Measurements from ENCODE around the gene GAREM2. TPM values are rescaled to one million over a fixed set of nuclear protein-coding genes. Genes with fewer than 3 reads are reported as not detected.

The GAREM2 gene
- total and polyA plus RNA-seq, 2 donors (not counting 3 experiments of a cell fraction or from before 2014, with no cell fraction given) = 3.1 to 3.7 TPM

- DNase-seq (ENCODE audit: low read depth, low spot score) = no peak
These were observed 65.5 kb downstream of the GAREM2 start for GRCh38 chr2:26238311-26238958.

More at GRCh38 chr2:26238311-26238958, 65.5 kb downstream of the GAREM2 start:
- dilution Hi-C loops (cut with MboI; ENCODE audit: extremely low pct_ligation_motif_present, low sequenced_read_pairs) (no loop called here), intact Hi-C loops (cut with micrococcal nuclease) (no loop called here)
- Histone ChIP-seq H3K27ac (ENCODE audit: insufficient read depth, low read depth, low read length) (no peak overlapping the region), H3K36me3 (ENCODE audit: control insufficient read depth in 2 of 2, extremely low read depth in 1 of 2, insufficient read depth in 2 of 2, low read length in 2 of 2) (peaks cover 5 to 13% of the 10 kb centered on the region in 2 experiments), H3K4me2 (ENCODE audit: insufficient read depth, low read length) (no peak overlapping the region), H3K4me1 (ENCODE audit: control insufficient read depth, extremely low read depth, insufficient read depth, low read length) (peaks cover 9% of the 10 kb centered on the region), H3K4me3 (replicated peaks in 1 of 3; ENCODE audit: insufficient read depth in 1 of 3, low read depth in 1 of 3, low read length in 3 of 3) (no peak overlapping the region), H3K79me2 (ENCODE audit: control insufficient read depth, insufficient read depth, low read length) (peaks cover 48% of the 10 kb centered on the region), H2AFZ (ENCODE audit: low read depth, low read length) (no peak overlapping the region), H4K20me1 (replicated peaks; ENCODE audit: control insufficient read depth, extremely low read depth, insufficient read depth, low read length) (no peaks in the 10 kb centered on the region), H3K27me3 (ENCODE audit: control insufficient read depth in 2 of 2, insufficient read depth in 2 of 2, low read length in 2 of 2) (no peaks in the 10 kb centered on the region), H3K9me3 (replicated peaks; ENCODE audit: control insufficient read depth, insufficient read depth, low read length) (no peaks in the 10 kb centered on the region), H3K9me1 (replicated peaks; ENCODE audit: control insufficient read depth, extremely low read depth, insufficient read depth, low read length) (no peaks in the 10 kb centered on the region), H3K9ac (replicated peaks; ENCODE audit: extremely low read depth, insufficient read depth, low read length) (no peak overlapping the region)
- ChIA-PET POLR2A (no interaction called here), CTCF (no interaction called here)
- BruUV-seq (replicated peaks) = no TSS peak
- FAIRE-seq = no peak
- TF ChIP-seq POLR2A (IDR thresholded peaks at IDR 0.05; ENCODE audit: low read depth, low read length) (no peak), MAX (IDR thresholded peaks at IDR 0.05; ENCODE audit: insufficient read depth, insufficient read length) (no peak), FOS (IDR thresholded peaks at IDR 0.05; ENCODE audit: borderline replicate concordance, insufficient read depth, low read length) (no peak)

Other genes with a start within 250 kb of the GAREM2 start
- gene KIF3C, start 190.6 kb upstream of the GAREM2 start, total RNA-seq = 40.7 and 42.1 TPM in 2 replicates
- gene KIF3C, start 190.6 kb upstream of the GAREM2 start, polyA plus RNA-seq = 9.9 and 11.4 TPM in 2 replicates
- 104 and 105 TPM in 2 replicates for gene RAB10, start 139.0 kb upstream of the GAREM2 start, total RNA-seq
- gene RAB10, start 139.0 kb upstream of the GAREM2 start, polyA plus RNA-seq = 37.2 and 45.1 TPM in 2 replicates
- gene HADHA, start 71.5 kb downstream of the GAREM2 start, total RNA-seq = 151 and 158 TPM in 2 replicates
- gene HADHA, start 71.5 kb downstream of the GAREM2 start, polyA plus RNA-seq = 67.5 and 79.4 TPM in 2 replicates
- gene HADHB, start 71.9 kb downstream of the GAREM2 start, total RNA-seq = 85.6 and 100 TPM in 2 replicates
- 69.7 and 92.9 TPM in 2 replicates for gene HADHB, start 71.9 kb downstream of the GAREM2 start, polyA plus RNA-seq
- gene SELENOI, start 173.1 kb downstream of the GAREM2 start, total RNA-seq = 23.1 and 25.3 TPM in 2 replicates
- gene SELENOI, start 173.1 kb downstream of the GAREM2 start, polyA plus RNA-seq = 4.8 and 10.8 TPM in 2 replicates
- 0.18 and 0.73 TPM in 2 replicates for gene ADGRF3, start 173.7 kb downstream of the GAREM2 start, total RNA-seq
- 0.21 and 0.30 TPM in 2 replicates for gene ADGRF3, start 173.7 kb downstream of the GAREM2 start, polyA plus RNA-seq
- gene DRC1, start 228.8 kb downstream of the GAREM2 start, total RNA-seq = 0.21 and 0.44 TPM in 2 replicates
- gene DRC1, start 228.8 kb downstream of the GAREM2 start, polyA plus RNA-seq = not detected in 2 replicates

Measured in endothelial cell of umbilical vein (primary cell).